ENCODE data around the gene FNBP1. TPM values are rescaled to one million over a fixed set of nuclear protein-coding genes. Genes with fewer than 3 reads are reported as not detected.
"Not testable (repeated sequence)": the region's sequence is repeated elsewhere in the genome, so short reads cannot be mapped to it uniquely, and the experiment has no call there.

The FNBP1 gene
- total RNA-seq, 1 donor from 2014 or later, result 48.4 TPM

- DNase-seq (ENCODE audit: low read depth, low spot score), result no peak
- H3K9me3 Mint-ChIP-seq, result peaks cover 3% of the 10 kb centered on the region
- no peak overlapping the region for H3K27ac Mint-ChIP-seq (ENCODE audit: unreplicated experiment)
- no peak overlapping the region for H3K4me3 Mint-ChIP-seq
- TF ChIP-seq, protein P1, sequence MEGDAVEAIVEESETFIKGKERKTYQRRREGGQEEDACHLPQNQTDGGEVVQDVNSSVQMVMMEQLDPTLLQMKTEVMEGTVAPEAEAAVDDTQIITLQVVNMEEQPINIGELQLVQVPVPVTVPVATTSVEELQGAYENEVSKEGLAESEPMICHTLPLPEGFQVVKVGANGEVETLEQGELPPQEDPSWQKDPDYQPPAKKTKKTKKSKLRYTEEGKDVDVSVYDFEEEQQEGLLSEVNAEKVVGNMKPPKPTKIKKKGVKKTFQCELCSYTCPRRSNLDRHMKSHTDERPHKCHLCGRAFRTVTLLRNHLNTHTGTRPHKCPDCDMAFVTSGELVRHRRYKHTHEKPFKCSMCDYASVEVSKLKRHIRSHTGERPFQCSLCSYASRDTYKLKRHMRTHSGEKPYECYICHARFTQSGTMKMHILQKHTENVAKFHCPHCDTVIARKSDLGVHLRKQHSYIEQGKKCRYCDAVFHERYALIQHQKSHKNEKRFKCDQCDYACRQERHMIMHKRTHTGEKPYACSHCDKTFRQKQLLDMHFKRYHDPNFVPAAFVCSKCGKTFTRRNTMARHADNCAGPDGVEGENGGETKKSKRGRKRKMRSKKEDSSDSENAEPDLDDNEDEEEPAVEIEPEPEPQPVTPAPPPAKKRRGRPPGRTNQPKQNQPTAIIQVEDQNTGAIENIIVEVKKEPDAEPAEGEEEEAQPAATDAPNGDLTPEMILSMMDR (conservative IDR thresholded peaks at IDR 0.05), result no peak
- H3K4me1 Mint-ChIP-seq, result peaks cover 3% of the 10 kb centered on the region
- H3K36me3 Mint-ChIP-seq (ENCODE audit: low read depth), result peaks cover 7% of the 10 kb centered on the region
- H3K27me3 Mint-ChIP-seq (ENCODE audit: low read depth), result no peaks in the 10 kb centered on the region
These were observed 24.7 kb downstream of the FNBP1 start for GRCh38 chr9:130018265-130018664.

- not testable (repeated sequence) for H3K4me1 Mint-ChIP-seq; H3K36me3 Mint-ChIP-seq (ENCODE audit: low read depth); H3K27ac Mint-ChIP-seq (ENCODE audit: unreplicated experiment); H3K9me3 Mint-ChIP-seq; H3K27me3 Mint-ChIP-seq (ENCODE audit: low read depth); H3K4me3 Mint-ChIP-seq; DNase-seq (ENCODE audit: low read depth, low spot score)
These were observed 25.5 kb downstream of the FNBP1 start for GRCh38 chr9:130017510-130017909.

DNA sequence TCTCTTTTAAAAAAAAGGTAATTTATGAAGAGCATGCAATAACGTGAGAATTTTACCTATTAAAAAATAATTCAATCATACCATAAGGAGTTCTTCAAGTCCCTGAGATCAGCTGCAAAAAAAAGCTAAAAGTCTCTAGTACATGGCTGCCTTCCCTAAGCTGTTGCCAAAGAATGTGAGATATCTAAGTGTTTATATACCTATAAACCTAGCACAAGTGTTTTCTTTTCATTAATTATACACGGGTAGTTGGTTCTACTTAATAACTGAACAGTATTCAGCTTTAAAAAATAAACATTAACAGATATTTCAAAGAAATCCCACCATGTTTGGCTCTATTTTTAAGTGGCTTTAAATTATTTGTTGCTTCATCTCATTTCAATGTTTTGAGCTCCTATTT is 25.9 kb downstream of the FNBP1 start:
- Mint-ChIP-seq H3K27ac (ENCODE audit: unreplicated experiment) (no peak overlapping the region), H3K27me3 (ENCODE audit: low read depth) (no peaks in the 10 kb centered on the region), H3K36me3 (ENCODE audit: low read depth) (peaks cover 7% of the 10 kb centered on the region), H3K9me3 (peaks cover 3% of the 10 kb centered on the region), H3K4me3 (no peak overlapping the region), H3K4me1 (peaks cover 3% of the 10 kb centered on the region)
- DNase-seq (ENCODE audit: low read depth, low spot score), result no peak
- TF ChIP-seq, protein P1 (conservative IDR thresholded peaks at IDR 0.05), result no peak

DNA sequence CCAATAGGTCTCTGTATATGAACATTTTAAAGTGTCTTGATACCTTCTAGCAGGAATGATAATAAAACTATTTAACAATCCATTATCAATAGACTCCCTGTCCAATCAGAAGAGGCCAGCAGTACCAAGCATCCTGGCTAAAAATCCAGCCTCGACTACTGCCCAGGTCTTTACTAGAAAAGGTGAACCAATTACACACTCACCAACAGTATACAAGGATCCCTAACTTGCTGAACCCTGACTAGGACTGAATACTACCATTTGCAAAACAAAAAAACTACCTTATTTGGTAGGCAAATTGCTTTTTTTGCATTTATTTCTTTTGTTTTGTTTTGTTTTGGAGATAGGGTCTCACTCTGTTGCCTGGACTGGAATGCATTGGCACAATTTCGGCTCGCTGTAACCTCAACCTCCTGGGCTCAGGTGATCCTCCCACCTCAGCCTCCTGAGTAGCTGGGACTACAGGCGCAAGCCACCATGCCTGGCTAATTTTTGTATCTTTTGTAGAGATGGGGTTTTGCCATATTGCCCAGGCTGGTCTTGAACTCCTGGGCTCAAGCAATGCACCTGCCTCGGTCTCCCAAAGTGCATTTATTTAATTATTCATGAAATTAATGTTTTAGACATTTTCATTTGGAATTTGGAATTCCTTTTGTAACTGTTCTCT is 27.5 kb downstream of the FNBP1 start:
- peaks cover 3% of the 10 kb centered on the region for H3K9me3 Mint-ChIP-seq
- peaks cover 3% of the 10 kb centered on the region for H3K4me1 Mint-ChIP-seq
- H3K27me3 Mint-ChIP-seq (ENCODE audit: low read depth), result no peaks in the 10 kb centered on the region
- no peak overlapping the region for H3K27ac Mint-ChIP-seq (ENCODE audit: unreplicated experiment)
- TF ChIP-seq, protein P1 (conservative IDR thresholded peaks at IDR 0.05), result no peak
- peaks cover 11% of the 10 kb centered on the region for H3K36me3 Mint-ChIP-seq (ENCODE audit: low read depth)
- DNase-seq (ENCODE audit: low read depth, low spot score), result no peak
- no peak overlapping the region for H3K4me3 Mint-ChIP-seq

DNA sequence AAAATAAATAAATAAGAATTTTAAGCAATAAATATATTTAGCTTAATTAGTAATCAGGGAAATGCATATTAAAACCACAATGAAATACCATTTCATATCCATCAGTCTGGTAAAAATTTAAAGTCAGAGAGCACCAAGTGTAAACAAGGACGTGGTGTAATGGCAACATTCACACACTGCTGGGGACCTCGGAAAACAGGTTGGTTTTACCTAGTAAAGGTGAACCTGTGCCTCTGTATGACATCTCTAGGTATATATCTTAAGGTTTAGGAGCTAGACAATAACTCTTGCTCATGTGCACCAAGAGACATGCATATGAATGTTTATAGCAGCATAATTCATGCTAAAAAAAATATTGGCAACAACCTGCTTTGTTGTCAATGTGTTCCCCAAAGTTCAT is 29.7 kb downstream of the FNBP1 start:
- Mint-ChIP-seq H3K27ac (ENCODE audit: unreplicated experiment) (no peak overlapping the region), H3K9me3 (peaks cover 3% of the 10 kb centered on the region), H3K4me1 (peaks cover 3% of the 10 kb centered on the region), H3K4me3 (no peak overlapping the region), H3K36me3 (ENCODE audit: low read depth) (peaks cover 8% of the 10 kb centered on the region), H3K27me3 (ENCODE audit: low read depth) (no peaks in the 10 kb centered on the region)
- TF ChIP-seq, protein P1 (conservative IDR thresholded peaks at IDR 0.05), result no peak
- no peak for DNase-seq (ENCODE audit: low read depth, low spot score)

GRCh38 chr9:130010151-130010988 is 32.6 kb downstream of the FNBP1 start:
- Mint-ChIP-seq H3K36me3 (ENCODE audit: low read depth) (peaks cover 5% of the 10 kb centered on the region), H3K9me3 (no peaks in the 10 kb centered on the region), H3K27ac (ENCODE audit: unreplicated experiment) (no peak overlapping the region), H3K27me3 (ENCODE audit: low read depth) (no peaks in the 10 kb centered on the region), H3K4me3 (no peak overlapping the region), H3K4me1 (no peaks in the 10 kb centered on the region)
- no peak for DNase-seq (ENCODE audit: low read depth, low spot score)
- TF ChIP-seq, protein P1 (conservative IDR thresholded peaks at IDR 0.05), result no peak

GRCh38 chr9:130009546-130009945 is 33.4 kb downstream of the FNBP1 start:
- H3K9me3 Mint-ChIP-seq; H3K4me3 Mint-ChIP-seq; H3K27me3 Mint-ChIP-seq (ENCODE audit: low read depth); DNase-seq (ENCODE audit: low read depth, low spot score); H3K27ac Mint-ChIP-seq (ENCODE audit: unreplicated experiment); H3K36me3 Mint-ChIP-seq (ENCODE audit: low read depth); H3K4me1 Mint-ChIP-seq: not testable (repeated sequence)

Measured in neural crest cell (in vitro differentiated cells).